K562 (cell line): ENCODE measurements around the gene SAPCD1. TPM values are rescaled to one million over a fixed set of nuclear protein-coding genes. Genes with fewer than 3 reads are reported as not detected.

Experiments used
- FOSL1 ChIP-seq: fragments of 200-800 bp; sonication (Bioruptor generic); conservative IDR thresholded peaks from 2 replicates; pipeline ENCODE4 v1.6.1; 2016; ENCODE audit warnings: missing genetic modification characterization, missing compliant biosample characterization
- FOXM1 ChIP-seq, 2 experiments: fragments of 450-650 bp in 1 of 2; sonication (generic) in 1 of 2; formaldehyde crosslinking in 1 of 2; IDR thresholded peaks; 2 replicates each; pipeline versions ENCODE4 v1.6.1 to v1.9.0; 2017 to 2022; ENCODE audit warnings: low read depth in 2 of 2, mild to moderate bottlenecking in 2 of 2, missing genetic modification reagents in 1 of 2, moderate library complexity in 1 of 2
- HIVEP1 ChIP-seq: fragments of 250-450 bp; sonication (Bioruptor Pico); IDR thresholded peaks from 2 replicates; pipeline ENCODE4 v1.4.0; 2020; ENCODE audit warnings: mild to moderate bottlenecking
- JUN ChIP-seq, 2 experiments: sonication (generic) in 1 of 2; formaldehyde crosslinking in 1 of 2; IDR thresholded peaks; 2 replicates each; pipeline versions ENCODE4 v1.6.1 to v1.8.0; 2012 to 2022; ENCODE audit warnings: borderline replicate concordance in 2 of 2, mild to moderate bottlenecking in 2 of 2, improper control_type of control experiment in 1 of 2, low read depth in 1 of 2, low read length in 1 of 2, missing genetic modification reagents in 1 of 2
- MAZ ChIP-seq, 2 experiments: fragments of 450-650 bp in 1 of 2; sonication (generic) in 1 of 2; formaldehyde crosslinking; IDR thresholded peaks in 1 of 2; conservative IDR thresholded peaks in 1 of 2; 2 replicates each; pipeline versions ENCODE4 v1.4.0 to v1.5.0; 2020; ENCODE audit warnings: mild to moderate bottlenecking in 1 of 2, missing genetic modification reagents in 1 of 2
- MCM7 ChIP-seq, 2 experiments: fragments of 450-650 bp; IDR thresholded peaks; 2 replicates each; pipeline ENCODE4 v1.6.1; 2016 to 2018
- OTX1 ChIP-seq: fragments of 450-650 bp; formaldehyde crosslinking; IDR thresholded peaks from 2 replicates; pipeline ENCODE4 v1.4.0; 2022; ENCODE audit warnings: mild to moderate bottlenecking
- POLR2AphosphoS5 ChIP-seq: IDR thresholded peaks from 2 replicates; pipeline ENCODE4 v1.6.1; 2011; ENCODE audit warnings: mild to moderate bottlenecking, low read depth, low read length, moderate library complexity; ENCODE audit not compliant: control insufficient read depth, insufficient read depth
- RBFOX2 ChIP-seq: fragments of 200-400 bp; formaldehyde crosslinking; IDR thresholded peaks from 2 replicates; pipeline ENCODE4 v1.6.1; 2017; ENCODE audit warnings: low read depth, mild to moderate bottlenecking, low read length, moderate library complexity
- TARDBP ChIP-seq: fragments of 450-650 bp; IDR thresholded peaks from 2 replicates; pipeline ENCODE4 v1.6.1; 2016
- ZNF785 ChIP-seq: fragments of 250-450 bp; sonication (Bioruptor Pico); IDR thresholded peaks from 2 replicates; pipeline ENCODE4 v1.4.0; 2020; ENCODE audit warnings: mild to moderate bottlenecking
- polyA plus RNA-seq, 8 experiments: library from polyadenylated mRNA; depleted of rRNA in 4 of 8; stranded (reverse) in 5 of 8; unstranded in 3 of 8; fragments of >200 nt; fragmentation: Nextera tagmentation in 2 of 8; fragmentation: Illumina TruSeq in 1 of 8; extraction: Ambion mirVana in 2 of 8; extraction: Trizol in 1 of 8; gene quantifications; 2 replicates each; pipeline versions ENCODE4 v1.2.1 to v1.2.3, GENCODE V29; 2011 to 2014; ENCODE audit warnings: inconsistent platforms in 1 of 8, missing spikeins in 1 of 8
- total RNA-seq, 7 experiments: library from RNA; depleted of rRNA in 6 of 7; stranded (reverse); fragments of >200 nt in 6 of 7; fragmentation: Illumina TruSeq in 2 of 7; extraction: Trizol in 2 of 7; gene quantifications; 2 replicates each; pipeline versions ENCODE4 v1.2.1 to v1.2.3, GENCODE V29; 2011 to 2021; ENCODE audit warnings: low replicate concordance in 1 of 7
- TF ChIP-seq, protein P1 (sequence below), 2 experiments: fragments of 450-650 bp; formaldehyde crosslinking in 1 of 2; IDR thresholded peaks; 2 replicates each; pipeline versions ENCODE4 v1.4.0 to v1.6.1; 2014 to 2020; ENCODE audit warnings: mild to moderate bottlenecking in 2 of 2, borderline replicate concordance in 1 of 2, low read depth in 1 of 2
- TF ChIP-seq, protein P2 (sequence below): IDR thresholded peaks from 3 replicates; pipeline ENCODE4 v1.6.1; 2011; ENCODE audit warnings: borderline replicate concordance, mild to moderate bottlenecking; ENCODE audit not compliant: insufficient read length, insufficient read depth

Gene SAPCD1
- total and polyA plus RNA-seq, 9 of the 15 experiments (the other 6 are each of a cell fraction or from before 2014, with no cell fraction given) = 2.6 to 30.2 (median 7.4) TPM

DNA sequence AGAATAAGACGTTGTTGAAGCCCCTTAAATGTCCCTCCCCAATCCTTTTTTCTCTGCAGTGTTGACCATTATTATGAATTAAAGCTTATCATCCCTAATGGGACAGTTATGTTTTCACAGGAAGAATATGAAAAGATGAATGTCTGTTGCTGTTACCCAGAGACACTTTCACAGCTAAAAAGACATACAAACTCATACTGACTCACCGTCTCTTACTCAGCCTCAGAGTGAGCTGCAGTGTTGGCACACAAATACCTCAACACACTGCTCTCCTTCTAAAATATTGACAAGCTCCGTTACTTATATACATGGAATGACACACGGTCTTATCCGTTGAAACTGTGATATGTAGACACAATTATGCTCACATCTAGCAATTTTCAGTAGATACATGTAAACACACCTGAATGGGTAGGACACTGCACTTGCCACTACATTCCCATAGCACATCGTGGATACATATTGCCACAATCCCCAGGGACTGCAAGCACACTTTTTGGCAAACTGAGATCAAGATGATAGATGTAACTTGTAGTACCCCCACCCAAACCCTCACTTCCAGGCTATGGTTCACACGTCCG, 9.6 kb upstream of the SAPCD1 start (continued):
- TF ChIP-seq, protein P1, sequence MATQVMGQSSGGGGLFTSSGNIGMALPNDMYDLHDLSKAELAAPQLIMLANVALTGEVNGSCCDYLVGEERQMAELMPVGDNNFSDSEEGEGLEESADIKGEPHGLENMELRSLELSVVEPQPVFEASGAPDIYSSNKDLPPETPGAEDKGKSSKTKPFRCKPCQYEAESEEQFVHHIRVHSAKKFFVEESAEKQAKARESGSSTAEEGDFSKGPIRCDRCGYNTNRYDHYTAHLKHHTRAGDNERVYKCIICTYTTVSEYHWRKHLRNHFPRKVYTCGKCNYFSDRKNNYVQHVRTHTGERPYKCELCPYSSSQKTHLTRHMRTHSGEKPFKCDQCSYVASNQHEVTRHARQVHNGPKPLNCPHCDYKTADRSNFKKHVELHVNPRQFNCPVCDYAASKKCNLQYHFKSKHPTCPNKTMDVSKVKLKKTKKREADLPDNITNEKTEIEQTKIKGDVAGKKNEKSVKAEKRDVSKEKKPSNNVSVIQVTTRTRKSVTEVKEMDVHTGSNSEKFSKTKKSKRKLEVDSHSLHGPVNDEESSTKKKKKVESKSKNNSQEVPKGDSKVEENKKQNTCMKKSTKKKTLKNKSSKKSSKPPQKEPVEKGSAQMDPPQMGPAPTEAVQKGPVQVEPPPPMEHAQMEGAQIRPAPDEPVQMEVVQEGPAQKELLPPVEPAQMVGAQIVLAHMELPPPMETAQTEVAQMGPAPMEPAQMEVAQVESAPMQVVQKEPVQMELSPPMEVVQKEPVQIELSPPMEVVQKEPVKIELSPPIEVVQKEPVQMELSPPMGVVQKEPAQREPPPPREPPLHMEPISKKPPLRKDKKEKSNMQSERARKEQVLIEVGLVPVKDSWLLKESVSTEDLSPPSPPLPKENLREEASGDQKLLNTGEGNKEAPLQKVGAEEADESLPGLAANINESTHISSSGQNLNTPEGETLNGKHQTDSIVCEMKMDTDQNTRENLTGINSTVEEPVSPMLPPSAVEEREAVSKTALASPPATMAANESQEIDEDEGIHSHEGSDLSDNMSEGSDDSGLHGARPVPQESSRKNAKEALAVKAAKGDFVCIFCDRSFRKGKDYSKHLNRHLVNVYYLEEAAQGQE (IDR thresholded peaks at IDR 0.05; ENCODE audit: borderline replicate concordance) = no peak
- TF ChIP-seq, protein P1 (CRISPR knock-in tag; IDR thresholded peaks at IDR 0.05; ENCODE audit: low read depth) = no peak
- TF ChIP-seq MCM7 (IDR thresholded peaks at IDR 0.05) (no peak), FOXM1 (IDR thresholded peaks at IDR 0.05; ENCODE audit: low read depth) (no peak), FOXM1 (CRISPR knock-in tag; IDR thresholded peaks at IDR 0.05; ENCODE audit: low read depth) (no peak), POLR2AphosphoS5 (no peak), OTX1 (CRISPR knock-in tag) (no peak), MAZ (CRISPR knock-in tag; conservative IDR thresholded peaks at IDR 0.05 in 1 of 2, IDR thresholded peaks at IDR 0.05 in 1 of 2) (no peak), ZNF785 (no peak), TARDBP (no peak), HIVEP1 (CRISPR knock-in tag) (no peak), JUN (IDR thresholded peaks at IDR 0.05; ENCODE audit: borderline replicate concordance, low read depth, low read length) (no peak), JUN (CRISPR knock-in tag; IDR thresholded peaks at IDR 0.05; ENCODE audit: borderline replicate concordance) (0 out of 2 replicates have a peak, but pooled peaks have one; percentile 52), FOSL1 (tag) (peak; percentile 52; the same call in 1 of the 2 replicates), RBFOX2 (0 out of 2 replicates have a peak, but pooled peaks have one; percentile 4)
- TF ChIP-seq, protein P2, sequence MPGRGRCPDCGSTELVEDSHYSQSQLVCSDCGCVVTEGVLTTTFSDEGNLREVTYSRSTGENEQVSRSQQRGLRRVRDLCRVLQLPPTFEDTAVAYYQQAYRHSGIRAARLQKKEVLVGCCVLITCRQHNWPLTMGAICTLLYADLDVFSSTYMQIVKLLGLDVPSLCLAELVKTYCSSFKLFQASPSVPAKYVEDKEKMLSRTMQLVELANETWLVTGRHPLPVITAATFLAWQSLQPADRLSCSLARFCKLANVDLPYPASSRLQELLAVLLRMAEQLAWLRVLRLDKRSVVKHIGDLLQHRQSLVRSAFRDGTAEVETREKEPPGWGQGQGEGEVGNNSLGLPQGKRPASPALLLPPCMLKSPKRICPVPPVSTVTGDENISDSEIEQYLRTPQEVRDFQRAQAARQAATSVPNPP = no peak
